Hematopoietic multipotent progenitor cell treated with erythropoietin and hydrocortisone succinate and interleukin-3 and kit ligand, for 17 days (in vitro differentiated cells): ENCODE measurements around the gene NELL1.

ENCODE experiments used
- DNase-seq: peaks from one replicate; pipeline ENCODE4 v3.0.0-alpha.2; 2015; ENCODE audit warnings: low spot score

NELL1 gene

DNA sequence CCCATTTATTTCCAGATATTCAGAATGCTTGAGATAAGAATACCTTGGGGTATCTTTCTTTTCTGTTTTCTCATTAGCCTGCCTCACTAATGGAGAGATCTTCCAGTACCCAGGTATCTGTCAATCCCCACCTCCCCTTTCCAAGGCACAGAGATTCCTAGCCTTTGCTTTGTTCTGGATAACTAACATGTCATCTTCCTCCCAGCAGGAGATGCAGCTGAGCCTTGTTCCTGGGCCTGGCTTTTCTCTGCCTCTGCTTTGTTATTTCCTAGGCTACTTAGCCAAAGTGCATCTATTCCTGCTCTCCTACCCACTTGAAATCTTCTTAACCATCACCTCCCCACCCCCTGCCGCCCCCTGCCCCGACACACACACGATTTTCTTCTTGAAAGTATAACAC is 297.1 kb downstream of the NELL1 start:
- DNase-seq = no peak

- DNase-seq = no peak
These were observed 304.7 kb downstream of the NELL1 start for GRCh38 chr11:20973940-20974559.

- no peak for DNase-seq
These were observed 311.4 kb downstream of the NELL1 start for GRCh38 chr11:20980736-20981135.

GRCh38 chr11:20990447-20990846 is 321.1 kb downstream of the NELL1 start:
- DNase-seq = no peak

GRCh38 chr11:20991471-20991870 is 322.1 kb downstream of the NELL1 start:
- no peak for DNase-seq

DNA sequence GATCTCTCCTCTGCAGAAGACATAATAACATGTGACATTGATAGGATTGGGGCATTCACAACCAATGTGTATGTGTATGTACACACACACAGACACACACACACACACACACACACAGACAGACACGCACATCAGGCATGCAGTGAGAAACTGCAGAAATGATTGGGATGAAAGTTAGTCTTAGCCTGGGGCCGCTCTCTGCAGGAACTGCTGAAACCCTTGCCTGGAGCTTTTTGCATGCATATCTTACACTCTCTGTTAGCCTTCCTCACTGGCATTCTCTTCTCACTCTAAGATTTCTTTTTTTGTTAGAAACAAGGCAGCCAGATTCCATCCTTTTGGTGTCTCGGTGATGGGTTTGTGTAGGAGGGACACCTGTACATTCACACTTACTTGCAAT is 337.9 kb downstream of the NELL1 start:
- no peak for DNase-seq

DNA sequence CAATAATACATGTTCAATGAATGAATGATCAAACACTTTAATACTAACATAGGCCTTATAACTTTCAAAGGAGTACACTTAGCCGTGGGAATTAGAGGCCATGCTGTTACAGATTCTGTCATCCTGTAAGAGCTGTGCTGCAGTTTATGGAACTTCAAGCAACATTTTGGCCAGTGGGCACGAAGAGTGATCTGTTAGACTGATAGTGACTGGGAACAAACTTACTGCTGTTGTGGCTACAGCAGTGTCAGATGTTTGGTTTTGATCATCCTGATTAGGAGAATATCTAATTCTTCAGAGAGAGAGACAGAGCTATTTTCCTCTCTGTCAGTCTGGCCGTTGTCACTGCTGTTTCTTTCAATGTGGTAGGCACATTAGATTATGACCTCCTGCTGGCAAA is 348.9 kb downstream of the NELL1 start:
- DNase-seq = no peak

DNA sequence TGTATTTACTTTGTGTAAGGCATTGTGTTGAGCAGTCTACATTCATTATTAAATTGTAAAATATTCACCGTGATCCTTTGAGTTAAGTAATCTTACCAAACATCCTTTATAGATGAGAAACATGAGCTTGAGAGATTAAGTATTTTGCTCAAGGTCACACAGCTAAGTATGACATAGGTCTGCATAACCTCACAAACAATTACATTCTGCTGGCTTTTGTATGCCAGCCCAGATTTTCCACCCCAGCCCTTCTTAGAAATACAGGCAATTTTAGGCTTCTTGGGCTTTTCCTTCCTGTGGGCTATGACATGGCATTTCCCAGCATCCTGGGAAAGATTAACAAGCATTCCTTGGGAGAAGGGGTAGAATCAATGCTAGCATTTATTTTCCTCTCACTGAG is 357.3 kb downstream of the NELL1 start:
- no peak for DNase-seq

DNA sequence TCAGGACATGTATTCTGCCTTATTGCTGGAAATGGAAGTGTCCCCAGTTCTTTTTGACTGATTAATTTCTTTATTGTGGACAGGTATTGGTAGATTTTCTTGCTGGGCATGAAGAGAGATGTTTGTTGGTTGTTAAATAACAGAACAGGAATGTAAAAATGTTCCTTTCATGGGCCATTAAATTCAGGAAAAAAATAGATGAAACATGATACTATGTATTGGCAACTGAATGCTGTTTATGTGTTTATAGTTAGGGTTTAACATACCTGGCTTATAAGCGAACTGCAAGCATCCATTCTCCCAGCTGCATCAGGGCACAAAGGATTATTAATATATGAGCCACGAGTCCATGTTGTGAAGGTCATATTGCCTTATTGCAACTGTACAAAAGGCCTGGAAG is 368.5 kb downstream of the NELL1 start:
- no peak for DNase-seq

DNA sequence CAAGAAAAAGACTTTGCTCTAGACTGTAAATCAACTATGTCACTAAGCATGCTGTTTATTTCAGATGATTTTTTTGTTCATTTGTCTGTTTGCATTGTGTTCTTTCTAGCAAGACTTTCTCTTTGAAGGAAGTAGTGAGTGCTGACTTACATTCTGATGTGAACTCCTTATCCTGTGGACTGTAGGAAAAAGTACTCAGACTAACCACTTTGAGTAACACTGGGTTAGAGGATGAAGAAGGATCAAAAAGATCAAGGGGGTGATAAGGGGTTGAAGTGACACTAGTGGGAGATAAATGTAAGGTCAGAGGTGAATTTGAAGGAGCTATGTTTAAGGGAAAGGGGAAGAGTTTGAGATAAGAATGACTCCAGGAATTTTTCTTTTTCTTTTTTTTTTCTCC is 369.4 kb downstream of the NELL1 start:
- no peak for DNase-seq

GRCh38 chr11:21040630-21041029 is 371.2 kb downstream of the NELL1 start:
- no peak for DNase-seq

DNA sequence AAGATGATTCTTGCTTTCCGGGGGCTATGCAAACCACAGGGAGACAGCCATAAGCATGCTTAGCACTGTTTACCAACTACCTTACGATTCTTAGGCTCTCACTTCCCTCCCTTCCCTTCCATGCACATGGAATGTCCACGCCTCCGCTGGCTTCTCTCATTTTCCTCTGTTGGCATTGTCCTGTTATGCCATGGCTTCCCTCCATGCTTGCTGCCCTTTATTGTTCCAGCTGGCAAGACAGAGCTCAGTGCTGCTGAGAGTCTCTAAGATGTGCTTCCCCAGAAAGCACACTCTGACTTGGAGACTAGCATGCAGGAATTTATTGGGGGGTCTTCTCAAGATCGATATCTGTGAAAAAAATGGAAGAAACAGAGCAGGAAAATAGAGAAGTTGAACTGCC is 379.2 kb downstream of the NELL1 start:
- DNase-seq = no peak

- no peak for DNase-seq
These were observed 384.1 kb downstream of the NELL1 start for GRCh38 chr11:21053466-21053865.

DNA sequence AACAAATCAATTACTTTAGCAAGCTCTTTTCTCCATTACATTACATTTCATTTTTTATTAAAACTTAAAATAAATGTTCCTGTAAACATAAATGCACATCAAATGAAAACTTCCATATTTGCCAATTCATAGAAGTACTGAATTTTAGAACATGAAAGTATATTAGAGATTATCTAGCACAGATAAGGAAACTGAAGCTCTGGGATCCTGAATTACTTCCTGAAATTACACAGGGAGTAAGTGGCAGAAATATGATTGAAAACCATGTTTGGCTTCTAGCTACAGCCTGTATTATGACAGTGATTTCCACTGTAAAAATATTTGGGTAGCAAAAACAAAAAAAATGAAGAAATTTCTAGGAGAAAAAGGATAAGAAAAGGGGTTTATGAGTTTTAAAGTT is 387.3 kb downstream of the NELL1 start:
- DNase-seq = no peak

DNA sequence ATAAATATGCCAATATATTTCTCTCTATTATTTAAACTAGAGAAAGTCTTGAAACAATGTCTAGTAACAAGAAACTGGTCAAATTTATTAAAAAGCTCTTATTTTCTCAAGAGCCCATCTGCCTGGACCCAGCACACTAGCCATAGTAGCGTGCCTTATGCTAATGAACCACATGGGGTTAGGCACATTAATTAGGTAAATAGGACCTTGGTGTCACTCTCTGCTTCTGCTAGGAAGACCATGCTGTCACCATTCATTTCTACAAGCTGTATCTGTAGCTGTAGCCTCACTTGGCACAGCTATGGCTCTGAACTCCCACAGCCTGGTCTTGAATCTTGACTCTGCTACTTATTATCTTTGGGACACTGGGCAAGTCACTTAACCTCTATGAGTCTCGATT is 390.5 kb downstream of the NELL1 start:
- no peak for DNase-seq

DNA sequence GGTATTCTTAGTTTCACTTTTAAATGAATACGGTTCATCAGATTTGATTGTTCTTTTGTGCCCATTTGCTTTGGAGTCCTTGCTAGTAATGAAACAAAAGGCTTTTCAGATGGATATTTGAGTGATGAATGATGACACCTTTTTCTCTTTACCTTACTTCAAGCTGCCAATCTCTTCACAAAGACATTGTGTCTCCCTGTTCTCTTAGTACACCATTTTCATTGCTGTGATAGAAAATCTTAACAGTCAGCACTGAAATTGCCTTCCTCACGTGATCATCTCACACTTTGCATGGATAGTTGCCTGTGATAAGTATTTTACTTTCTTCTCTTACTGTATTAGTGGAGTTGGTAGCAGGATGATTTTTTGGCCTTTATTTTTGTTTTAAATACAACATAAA is 396.6 kb downstream of the NELL1 start:
- no peak for DNase-seq

GRCh38 chr11:21068886-21069285 is 399.5 kb downstream of the NELL1 start:
- DNase-seq = no peak

- DNase-seq = no peak
These were observed 400.5 kb downstream of the NELL1 start for GRCh38 chr11:21069909-21070308.

GRCh38 chr11:21072558-21072957 is 403.2 kb downstream of the NELL1 start:
- no peak for DNase-seq

GRCh38 chr11:21082853-21083252 is 413.5 kb downstream of the NELL1 start:
- no peak for DNase-seq

DNA sequence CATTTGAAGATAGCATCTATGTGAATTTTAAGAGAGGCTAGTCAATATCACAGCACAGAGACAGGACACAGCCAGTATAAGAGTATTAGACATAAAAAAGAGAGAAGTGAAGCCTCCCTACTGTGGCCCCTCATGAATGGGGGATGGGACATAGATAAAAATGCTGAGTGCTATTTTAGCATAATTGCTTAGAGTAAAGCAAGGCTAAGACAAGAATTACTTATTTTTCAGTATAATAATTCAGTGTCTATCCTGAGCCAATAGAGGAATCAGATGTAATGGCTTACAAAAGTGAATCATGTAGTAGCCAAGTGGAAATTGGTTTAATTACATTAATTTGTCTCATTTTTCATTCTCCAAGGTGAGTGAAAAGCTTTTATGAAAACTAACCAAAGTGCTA is 419.5 kb downstream of the NELL1 start:
- DNase-seq = no peak

GRCh38 chr11:21104641-21105040 is 435.3 kb downstream of the NELL1 start:
- no peak for DNase-seq

GRCh38 chr11:21105196-21105917 is 436.0 kb downstream of the NELL1 start:
- no peak for DNase-seq

- DNase-seq = no peak
These were observed 440.0 kb downstream of the NELL1 start for GRCh38 chr11:21109341-21109740.
